ENCODE measurements around the gene KRT6A.
"Not testable (repeated sequence)": the region's sequence is repeated elsewhere in the genome, so short reads cannot be mapped to it uniquely, and the experiment has no call there.

The KRT6A gene

GRCh38 chr12:52454411-52455201, 38.5 kb downstream of the KRT6A start:
- DNase-seq = no peak

DNA sequence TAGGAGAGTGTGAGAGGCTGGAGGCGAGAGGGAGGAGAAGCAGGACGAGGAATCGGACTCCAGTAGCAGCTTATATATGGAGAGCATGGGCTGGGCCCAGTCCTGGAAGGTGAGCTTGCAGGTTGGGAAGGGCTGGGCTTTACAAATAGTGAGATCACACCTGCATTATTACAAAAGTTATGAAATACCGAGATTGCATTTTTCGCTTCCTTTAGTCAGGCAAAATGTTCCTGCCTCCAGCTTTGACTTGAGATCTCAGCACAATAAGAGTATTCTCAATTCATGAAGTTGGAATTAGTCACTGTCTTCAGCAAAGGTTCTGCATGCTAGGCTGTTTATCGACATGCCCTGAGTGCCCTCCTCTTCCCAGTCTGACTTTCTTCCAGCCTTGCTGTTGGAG, 41.0 kb downstream of the KRT6A start, which contains the start of gene KRT6B:
TSS of gene KRT6B (minus strand) at position 46 of the 400 bp plus-strand sequence. CDS start 68 bp downstream, outside the sequence.
- DNase-seq = no peak

DNA sequence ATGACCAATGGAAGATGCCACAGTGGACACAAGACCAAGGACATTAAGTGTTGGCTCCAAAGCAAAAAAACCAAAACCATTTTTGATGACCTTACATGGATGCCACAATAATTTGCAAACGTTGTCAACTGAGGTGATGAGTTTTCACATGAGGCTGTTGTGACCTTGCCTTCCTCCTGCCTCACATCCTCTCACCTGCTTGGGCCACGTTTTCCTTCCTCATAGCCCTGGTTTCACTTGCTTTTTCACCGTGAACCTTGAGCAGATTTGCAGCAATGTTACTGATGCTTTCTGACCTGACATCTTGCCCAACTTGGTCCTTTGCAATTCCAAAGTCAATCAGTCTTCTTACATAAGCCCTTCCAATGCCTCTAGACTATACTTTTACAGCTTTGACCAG, 44.8 kb downstream of the KRT6A start:
- no peak for DNase-seq

- DNase-seq = not testable (repeated sequence)
Measured at GRCh38 chr12:52447196-52447595, 45.9 kb downstream of the KRT6A start.

- DNase-seq = no peak
Measured at GRCh38 chr12:52446367-52447045, 46.6 kb downstream of the KRT6A start.

DNA sequence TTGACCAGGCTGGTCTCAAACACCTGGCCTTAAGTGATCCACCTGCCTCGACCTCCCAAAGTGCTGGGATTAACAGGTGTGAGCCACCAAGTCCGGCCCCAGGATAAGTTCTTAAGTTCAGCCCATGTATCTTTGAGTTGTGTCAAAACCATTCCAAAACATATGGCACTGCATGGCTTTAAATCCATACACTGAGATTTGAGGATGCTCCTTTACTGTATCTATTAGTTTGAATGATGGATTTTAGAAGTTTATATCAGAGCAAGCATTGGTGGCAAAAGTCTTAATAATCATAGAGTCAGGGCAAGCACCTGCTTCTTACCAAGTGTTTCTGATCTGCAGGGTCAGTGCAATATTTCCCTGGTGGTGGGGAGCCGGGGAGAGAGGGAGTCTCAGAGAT, 47.2 kb downstream of the KRT6A start:
- no peak for DNase-seq

GRCh38 chr12:52444647-52445595, 48.1 kb downstream of the KRT6A start:
- no peak for DNase-seq

- no peak for DNase-seq
Measured at GRCh38 chr12:52443966-52444365, 49.1 kb downstream of the KRT6A start.

DNA sequence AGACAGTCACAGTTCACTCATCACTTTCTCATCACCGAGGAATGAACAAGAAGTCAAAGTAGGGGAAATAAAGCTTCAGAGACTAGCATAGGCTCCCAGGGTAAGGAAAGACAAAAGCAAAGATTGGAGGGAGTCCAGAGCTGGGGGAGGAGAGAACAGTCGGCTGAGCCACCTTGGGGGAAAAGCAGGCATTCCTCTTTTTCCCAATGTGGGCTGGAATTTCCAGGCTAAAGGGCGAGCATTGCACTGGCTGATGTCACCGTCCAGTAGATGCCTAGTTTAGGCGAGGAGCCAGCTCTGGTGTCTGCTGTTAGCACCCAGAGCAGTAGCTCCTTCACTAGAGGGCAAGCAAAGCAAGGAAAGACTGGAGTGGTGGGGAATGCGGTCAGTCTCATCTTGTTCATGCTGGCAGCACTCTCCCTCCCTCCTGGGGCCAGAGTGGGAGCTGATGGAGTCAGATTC, 50.4 kb downstream of the KRT6A start:
- DNase-seq = no peak

DNA sequence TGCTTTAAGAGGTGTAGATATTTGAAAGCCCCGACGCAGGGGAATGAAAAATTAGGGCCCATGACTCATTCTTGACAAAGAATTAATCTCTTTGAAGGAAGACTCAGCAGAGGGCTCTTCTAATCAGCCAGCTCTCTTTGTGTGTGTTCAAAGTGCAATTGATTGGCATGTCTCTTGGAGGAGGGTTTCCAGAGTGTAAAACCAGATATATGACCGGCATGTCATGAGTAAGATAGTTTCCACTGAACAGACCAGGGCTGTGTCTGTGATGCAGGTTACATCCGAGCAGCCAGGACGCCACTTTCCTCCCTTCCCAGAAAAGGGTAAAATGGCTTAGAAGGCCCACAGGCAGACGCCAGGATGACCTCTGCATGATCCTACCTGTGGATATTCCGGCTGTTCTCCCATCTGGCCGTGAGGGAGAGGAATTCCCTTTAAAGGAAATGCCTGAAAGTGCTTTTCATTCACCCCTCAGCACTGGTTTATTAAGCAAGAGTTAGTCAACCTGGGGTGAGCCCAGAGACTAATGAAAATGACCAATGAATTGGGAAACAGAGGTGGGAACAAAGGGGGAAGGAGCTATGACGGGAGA, 51.6 kb downstream of the KRT6A start:
- no peak for DNase-seq

DNA sequence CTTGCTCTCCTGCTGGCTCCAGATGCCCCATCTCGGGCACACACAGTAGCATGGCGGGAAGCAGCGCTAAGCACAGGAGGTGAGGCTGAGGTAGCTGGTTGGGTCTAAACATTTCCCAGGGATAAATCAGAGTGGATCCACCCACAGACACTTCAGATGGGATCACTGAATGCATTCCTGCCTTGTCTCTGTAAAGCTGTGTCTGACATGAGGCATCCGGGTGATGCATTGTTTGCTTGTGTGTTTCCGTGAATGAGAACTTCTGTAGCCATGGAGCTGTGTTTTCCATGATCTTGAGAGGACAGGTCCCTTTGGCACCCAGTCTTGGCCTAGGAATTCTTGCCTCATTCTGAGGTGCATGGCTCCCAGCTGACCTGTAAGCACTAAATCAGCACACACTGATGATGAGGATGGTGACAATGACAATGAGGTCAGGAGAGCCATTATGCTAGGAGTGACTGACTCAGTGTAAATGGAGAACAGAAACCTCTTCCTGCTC, 52.2 kb downstream of the KRT6A start:
- DNase-seq = no peak

- DNase-seq = no peak
Measured at GRCh38 chr12:52439845-52440244, 53.2 kb downstream of the KRT6A start.

DNA sequence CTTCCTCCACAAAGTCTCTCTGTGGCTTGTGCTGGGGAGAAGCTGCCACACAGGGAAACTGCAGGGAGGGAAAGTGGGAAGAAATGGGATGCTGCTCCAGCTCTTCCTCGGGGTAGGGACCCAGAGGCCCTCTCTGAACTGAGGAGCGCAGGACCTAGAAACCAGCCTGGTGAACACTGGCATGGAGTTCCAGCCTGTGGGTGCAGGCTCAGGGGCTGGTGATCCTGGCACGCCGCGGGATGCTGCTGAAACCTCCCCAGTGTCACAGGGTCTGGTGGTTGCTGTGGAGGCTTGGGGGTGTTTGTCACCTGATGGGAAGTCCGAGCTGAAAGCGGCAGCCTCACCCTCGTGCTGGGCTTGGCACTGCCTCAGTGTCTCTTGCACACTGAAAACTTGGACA, 53.6 kb downstream of the KRT6A start:
- DNase-seq = no peak

DNA sequence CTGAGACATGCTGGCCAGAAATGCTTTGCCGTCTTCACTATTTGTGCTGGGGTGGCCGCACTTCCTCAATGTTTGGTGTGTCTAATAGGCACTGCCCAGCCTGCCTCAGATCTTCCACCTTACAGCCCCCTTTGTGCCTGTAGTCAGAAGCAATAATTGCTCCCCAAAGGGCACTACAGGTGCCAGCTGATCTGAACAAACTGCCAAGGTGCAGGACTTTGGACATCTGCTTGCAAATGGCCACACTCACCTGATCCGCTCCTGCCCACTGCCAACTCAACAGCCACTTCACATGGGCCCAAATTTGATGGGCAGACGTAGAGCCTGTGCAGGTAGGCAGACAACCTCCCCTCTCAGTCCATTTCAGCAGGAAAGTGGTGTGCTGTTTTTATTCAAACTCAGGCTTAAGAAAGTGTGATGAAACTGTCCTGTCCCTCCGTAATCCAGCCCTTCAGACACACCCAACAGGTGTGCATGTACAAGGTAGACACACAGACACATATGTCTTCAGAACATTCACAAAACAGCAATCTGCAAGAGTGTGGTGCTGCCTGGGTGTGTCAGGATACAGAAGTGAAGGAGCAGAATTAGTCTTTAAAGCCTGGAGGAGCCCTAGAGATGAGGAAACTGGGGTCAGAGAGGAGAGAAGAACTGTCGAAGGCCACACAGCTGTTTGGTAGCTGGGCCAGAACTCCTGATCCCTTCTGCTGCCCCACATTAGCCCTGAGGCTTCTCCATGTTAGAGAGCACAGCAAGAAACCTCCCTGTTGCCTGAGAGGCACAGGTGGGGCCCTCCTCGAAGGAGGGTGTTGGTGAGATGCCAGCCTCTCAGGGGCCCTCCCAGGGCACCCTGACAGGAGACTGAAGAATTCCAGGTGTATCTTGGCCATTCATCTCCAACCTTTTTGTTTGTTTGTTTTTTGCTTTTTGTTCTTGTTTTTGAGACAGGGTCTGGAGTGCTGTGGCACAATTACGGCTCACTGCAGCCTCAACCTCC, 54.5 kb downstream of the KRT6A start:
- DNase-seq = no peak

DNA sequence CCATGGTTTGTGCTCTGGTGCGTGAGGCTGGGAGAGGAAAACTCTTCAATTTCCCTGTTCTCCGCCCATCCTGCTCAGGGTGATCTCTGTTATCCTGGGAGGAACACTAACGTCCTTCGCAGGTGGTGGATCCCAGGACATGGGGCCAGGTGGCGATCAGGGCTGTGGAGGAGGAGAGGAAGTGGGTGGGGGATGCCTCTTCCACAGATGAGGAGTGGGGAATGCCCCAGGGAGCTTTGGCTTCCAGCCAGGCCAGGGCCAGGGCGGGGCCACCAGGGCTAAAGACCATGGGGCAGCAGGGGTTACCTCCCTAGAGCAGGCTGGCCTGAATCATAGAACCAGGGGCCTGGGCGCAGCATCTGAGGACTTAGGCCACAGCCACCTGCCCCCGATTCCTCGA, 55.5 kb downstream of the KRT6A start:
- DNase-seq = no peak

Data from SHP77 (cell line).